ENCODE measurements around the gene USO1. TPM values are rescaled to one million over a fixed set of nuclear protein-coding genes. Genes with fewer than 3 reads are reported as not detected.
"Not testable (repeated sequence)": the region's sequence is repeated elsewhere in the genome, so short reads cannot be mapped to it uniquely, and the experiment has no call there.

The USO1 gene
- total and polyA plus RNA-seq, 9 donors = 50.7 to 91.3 (median 70.8) TPM

DNA sequence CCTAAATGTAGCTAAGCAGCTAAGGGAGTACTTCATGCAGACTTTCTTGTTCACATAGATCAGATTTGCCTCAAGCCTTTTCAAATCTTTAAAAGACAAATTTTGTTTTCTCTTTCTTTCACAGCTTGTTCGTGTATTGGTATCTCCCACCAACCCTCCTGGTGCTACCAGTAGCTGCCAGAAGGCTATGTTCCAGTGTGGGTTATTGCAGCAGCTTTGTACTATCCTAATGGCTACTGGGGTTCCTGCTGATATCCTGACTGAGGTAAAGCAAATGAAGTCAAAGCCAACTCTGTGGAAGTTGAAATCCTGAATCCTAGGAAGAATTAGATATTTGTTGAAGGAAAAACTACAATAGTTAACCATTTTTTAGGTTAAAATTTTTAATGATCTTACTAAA, 62.6 kb downstream of the USO1 start:
- Histone ChIP-seq H3K36me3 (no peaks in the 10 kb centered on the region), H3K9me3 (no peaks in the 10 kb centered on the region), H3K4me1 (ENCODE audit: insufficient read depth) (no peaks in the 10 kb centered on the region), H3K27me3 (no peaks in the 10 kb centered on the region), H3K4me3 (no peak overlapping the region), H3K27ac (no peak overlapping the region)
- DNase-seq = no peak
- intact Hi-C loops (cut with DNase I) = no loop called here
- WGBS, 3 donors = 10 to 29% (median 27%) methylated on average over 1 of the region's 1 CpG
- TF ChIP-seq EP300 (IDR thresholded peaks at IDR 0.05) (no peak), POLR2A (IDR thresholded peaks at IDR 0.05) (no peak)
- TF ChIP-seq, protein P1, sequence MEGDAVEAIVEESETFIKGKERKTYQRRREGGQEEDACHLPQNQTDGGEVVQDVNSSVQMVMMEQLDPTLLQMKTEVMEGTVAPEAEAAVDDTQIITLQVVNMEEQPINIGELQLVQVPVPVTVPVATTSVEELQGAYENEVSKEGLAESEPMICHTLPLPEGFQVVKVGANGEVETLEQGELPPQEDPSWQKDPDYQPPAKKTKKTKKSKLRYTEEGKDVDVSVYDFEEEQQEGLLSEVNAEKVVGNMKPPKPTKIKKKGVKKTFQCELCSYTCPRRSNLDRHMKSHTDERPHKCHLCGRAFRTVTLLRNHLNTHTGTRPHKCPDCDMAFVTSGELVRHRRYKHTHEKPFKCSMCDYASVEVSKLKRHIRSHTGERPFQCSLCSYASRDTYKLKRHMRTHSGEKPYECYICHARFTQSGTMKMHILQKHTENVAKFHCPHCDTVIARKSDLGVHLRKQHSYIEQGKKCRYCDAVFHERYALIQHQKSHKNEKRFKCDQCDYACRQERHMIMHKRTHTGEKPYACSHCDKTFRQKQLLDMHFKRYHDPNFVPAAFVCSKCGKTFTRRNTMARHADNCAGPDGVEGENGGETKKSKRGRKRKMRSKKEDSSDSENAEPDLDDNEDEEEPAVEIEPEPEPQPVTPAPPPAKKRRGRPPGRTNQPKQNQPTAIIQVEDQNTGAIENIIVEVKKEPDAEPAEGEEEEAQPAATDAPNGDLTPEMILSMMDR (IDR thresholded peaks at IDR 0.05) = no peak

DNA sequence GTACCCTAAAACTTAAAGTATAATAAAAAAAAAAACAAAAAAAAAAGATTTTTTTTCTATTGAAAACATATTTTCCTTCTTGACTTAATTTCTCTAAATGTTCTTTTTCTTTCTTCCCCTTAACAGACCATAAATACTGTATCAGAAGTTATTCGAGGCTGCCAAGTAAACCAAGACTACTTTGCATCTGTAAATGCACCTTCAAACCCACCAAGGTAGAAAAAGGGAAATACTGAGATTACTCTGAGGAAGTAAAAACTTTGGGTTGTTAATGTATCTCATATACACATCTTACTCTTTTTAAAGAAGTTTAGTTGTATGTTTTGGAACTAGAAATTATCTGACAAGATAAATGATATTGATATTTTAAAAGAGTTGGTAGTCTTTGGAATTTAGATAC, 65.6 kb downstream of the USO1 start:
- Histone ChIP-seq H3K4me3 (no peak overlapping the region), H3K36me3 (no peaks in the 10 kb centered on the region), H3K9me3 (no peaks in the 10 kb centered on the region), H3K27me3 (no peaks in the 10 kb centered on the region), H3K4me1 (ENCODE audit: insufficient read depth) (no peaks in the 10 kb centered on the region), H3K27ac (no peak overlapping the region)
- TF ChIP-seq POLR2A (IDR thresholded peaks at IDR 0.05) = no peak
- TF ChIP-seq, protein P1 (IDR thresholded peaks at IDR 0.05) = no peak
- no peak for TF ChIP-seq EP300 (IDR thresholded peaks at IDR 0.05)
- no peak for DNase-seq
- WGBS, 3 donors = 84 to 95% (median 91%) methylated on average over 1 of the region's 1 CpG
- intact Hi-C loops (cut with DNase I) = no loop called here

DNA sequence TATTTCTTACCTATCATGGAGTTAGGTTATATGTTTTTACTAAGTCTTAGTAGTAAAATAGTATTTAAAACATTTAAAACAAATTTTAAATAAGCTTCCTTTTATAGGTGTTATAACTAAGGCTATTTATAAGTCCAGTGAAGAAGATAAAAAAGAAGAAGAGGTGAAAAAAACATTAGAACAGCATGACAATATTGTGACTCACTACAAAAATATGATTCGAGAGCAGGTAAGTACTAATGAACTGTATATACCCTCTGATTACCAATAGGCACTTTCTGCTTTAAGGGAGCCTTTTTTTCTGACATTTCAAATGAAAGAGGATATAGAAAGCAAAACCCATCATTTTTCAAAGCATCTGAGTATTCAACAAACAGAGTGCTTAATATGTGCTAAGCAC, 76.6 kb downstream of the USO1 start:
- Histone ChIP-seq H3K4me1 (ENCODE audit: insufficient read depth) (no peaks in the 10 kb centered on the region), H3K9me3 (no peaks in the 10 kb centered on the region), H3K4me3 (no peak overlapping the region), H3K36me3 (no peaks in the 10 kb centered on the region), H3K27ac (no peak overlapping the region), H3K27me3 (no peaks in the 10 kb centered on the region)
- intact Hi-C loops (cut with DNase I) = no loop called here
- no peak for TF ChIP-seq EP300 (IDR thresholded peaks at IDR 0.05)
- TF ChIP-seq POLR2A (IDR thresholded peaks at IDR 0.05) = no peak
- TF ChIP-seq, protein P1 (IDR thresholded peaks at IDR 0.05) = no peak
- 68 to 92% (median 70%) methylated on average over 1 of the region's 1 CpG for WGBS, 3 donors
- no peak for DNase-seq

DNA sequence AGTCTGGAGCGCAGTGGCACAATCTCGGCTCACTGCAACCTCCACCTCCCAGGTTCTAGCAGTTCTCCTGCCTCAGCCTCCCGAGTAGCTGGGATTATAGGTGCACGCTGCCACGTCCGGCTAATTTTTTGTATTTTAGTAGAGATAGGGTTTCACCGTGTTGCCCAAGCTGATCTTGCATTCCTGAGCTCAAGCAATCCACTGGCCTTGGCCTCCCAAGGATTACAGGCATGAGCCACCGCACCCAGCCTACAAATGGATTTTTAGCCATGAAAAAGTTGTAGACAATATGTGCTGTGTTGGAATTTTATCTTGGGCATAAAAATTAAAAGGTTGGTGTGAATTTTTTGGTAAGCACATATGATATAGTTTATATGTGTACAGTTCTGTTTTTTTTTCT, 81.7 kb downstream of the USO1 start:
- H3K9me3 ChIP-seq; H3K4me3 ChIP-seq; DNase-seq; H3K36me3 ChIP-seq; H3K4me1 ChIP-seq (ENCODE audit: insufficient read depth); H3K27me3 ChIP-seq; H3K27ac ChIP-seq; intact Hi-C loops (cut with DNase I): not testable (repeated sequence)
- WGBS, 3 donors = 57 to 82% (median 69%) methylated on average over 8 of the region's 8 CpGs

DNA sequence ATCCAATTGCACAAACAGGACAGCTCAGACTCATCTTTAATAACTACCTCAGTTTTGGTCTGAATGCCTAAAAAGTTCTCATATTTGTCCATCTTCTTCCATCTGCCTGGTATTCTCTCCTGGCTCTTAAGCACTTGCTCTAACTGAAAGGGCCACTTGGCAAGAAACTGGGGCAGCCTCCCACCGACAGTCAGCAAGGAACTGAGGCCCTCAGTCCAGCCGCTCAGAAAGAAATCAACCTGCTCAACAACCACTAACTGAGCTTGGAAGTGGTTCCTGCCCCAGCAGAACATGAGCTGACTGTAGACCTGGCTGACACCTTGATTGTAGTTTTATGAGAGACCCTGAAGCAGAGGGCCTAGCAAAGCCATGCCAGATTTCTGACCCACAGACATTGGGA, 93.5 kb downstream of the USO1 start:
- WGBS, 3 donors = 84 to 95% (median 89%) methylated on average over 2 of the region's 2 CpGs
- Histone ChIP-seq H3K4me3 (no peak overlapping the region), H3K4me1 (ENCODE audit: insufficient read depth) (no peaks in the 10 kb centered on the region), H3K27me3 (no peaks in the 10 kb centered on the region), H3K27ac (no peak overlapping the region), H3K9me3 (peaks cover 0 to 3% of the 10 kb centered on the region in 2 donors), H3K36me3 (no peaks in the 10 kb centered on the region)
- DNase-seq = no peak
- TF ChIP-seq EP300 (IDR thresholded peaks at IDR 0.05) (no peak), POLR2A (IDR thresholded peaks at IDR 0.05) (no peak)
- TF ChIP-seq, protein P1 (IDR thresholded peaks at IDR 0.05) = no peak
- intact Hi-C loops (cut with DNase I) = no loop called here
